HCT116 (cell line): Measurements from ENCODE around the gene ZBTB5.

Experiments
- CTCF ChIP-seq, 3 experiments: fragments of 200-600 bp in 1 of 3; sonication (generic) in 1 of 3; IDR thresholded peaks in 2 of 3; conservative IDR thresholded peaks in 1 of 3; 2 replicates each; pipeline ENCODE4 v1.5.1; 2012 to 2017; ENCODE audit warnings: low read depth in 2 of 3, low read length in 2 of 3, antibody characterized with exemption in 1 of 3, borderline replicate concordance in 1 of 3, control low read depth in 1 of 3, mild to moderate bottlenecking in 1 of 3, mixed read lengths in 1 of 3, mixed run types in 1 of 3, moderate library complexity in 1 of 3; ENCODE audit not compliant: insufficient read depth in 1 of 3
- EZH2phosphoT487 ChIP-seq: fragments of 200-600 bp; IDR thresholded peaks from 2 replicates; pipeline ENCODE4 v1.6.1; 2018; ENCODE audit warnings: antibody characterized with exemption, borderline replicate concordance
- POLR2A ChIP-seq: IDR thresholded peaks from 2 replicates; pipeline ENCODE4 v1.7.0; 2011; ENCODE audit warnings: borderline replicate concordance; ENCODE audit not compliant: insufficient read depth, insufficient read length; ENCODE audit errors: extremely low read depth
- POLR2AphosphoS5 ChIP-seq: IDR thresholded peaks from 2 replicates; pipeline ENCODE4 v1.6.1; 2011; ENCODE audit warnings: mild to moderate bottlenecking, low read depth, low read length, moderate library complexity
- RAD21 ChIP-seq: IDR thresholded peaks from 2 replicates; pipeline ENCODE4 v1.6.1; 2012; ENCODE audit warnings: low read depth, mild to moderate bottlenecking
- SRF ChIP-seq: IDR thresholded peaks from 2 replicates; pipeline ENCODE4 v1.6.1; 2012; ENCODE audit warnings: low read depth
- YY1 ChIP-seq: IDR thresholded peaks from 2 replicates; pipeline ENCODE4 v1.6.1; 2011; ENCODE audit warnings: low read length, low read depth, moderate library complexity, mild to moderate bottlenecking; ENCODE audit not compliant: insufficient replicate concordance; ENCODE audit errors: extremely low read depth
- ZNF274 ChIP-seq: fragments of 200-500 bp; sonication (Bioruptor generic); IDR thresholded peaks from 2 replicates; pipeline ENCODE4 v1.6.1; 2014; ENCODE audit warnings: mild to moderate bottlenecking, low read depth, low read length, inconsistent platforms

- no peak for TF ChIP-seq CTCF (IDR thresholded peaks at IDR 0.05 in 2 of 3, conservative IDR thresholded peaks at IDR 0.05 in 1 of 3; ENCODE audit: borderline replicate concordance in 1 of 3, insufficient read depth in 1 of 3, low read depth in 2 of 3, low read length in 2 of 3)
- no peak for TF ChIP-seq POLR2A
- TF ChIP-seq SRF = no peak
- TF ChIP-seq RAD21 = no peak
- no peak for TF ChIP-seq YY1
- no peak for TF ChIP-seq ZNF274
- no peak for TF ChIP-seq POLR2AphosphoS5
- no peak for TF ChIP-seq EZH2phosphoT487
These were observed 23.4 kb downstream of the ZBTB5 start for GRCh38 chr9:37441776-37442370.
